Eye (tissue), 1 donor: Measurements from ENCODE around the gene MCMBP.
"Not testable (repeated sequence)": the region's sequence is repeated elsewhere in the genome, so short reads cannot be mapped to it uniquely, and the experiment has no call there.

Source experiments
- DNase-seq: peaks from one replicate; pipeline ENCODE4 v3.0.0-alpha.2; 2015

Gene MCMBP

GRCh38 chr10:119827430-119827829, 45.2 kb downstream of the MCMBP start:
- no peak for DNase-seq

DNA sequence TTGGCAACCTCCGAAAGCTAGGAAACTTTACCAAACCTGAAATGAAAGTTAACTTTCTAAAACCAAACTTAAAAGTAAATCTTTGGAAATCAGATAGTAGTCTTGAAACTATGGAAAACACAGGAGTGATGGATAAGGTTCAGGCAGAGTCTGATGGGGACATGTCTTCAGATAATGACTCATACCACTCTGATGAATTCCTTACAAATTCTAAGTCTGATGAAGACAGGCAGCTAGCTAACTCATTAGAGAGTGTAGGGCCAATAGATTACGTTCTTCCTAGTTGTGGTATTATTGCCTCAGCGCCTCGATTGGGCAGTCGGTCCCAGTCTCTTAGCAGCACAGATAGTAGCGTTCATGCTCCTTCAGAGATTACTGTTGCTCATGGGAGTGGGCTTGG, 45.9 kb downstream of the MCMBP start:
- no peak for DNase-seq

- DNase-seq = no peak
Measured at GRCh38 chr10:119824299-119824698, 48.3 kb downstream of the MCMBP start.

- DNase-seq = no peak
Measured at GRCh38 chr10:119821182-119821581, 51.5 kb downstream of the MCMBP start.

DNA sequence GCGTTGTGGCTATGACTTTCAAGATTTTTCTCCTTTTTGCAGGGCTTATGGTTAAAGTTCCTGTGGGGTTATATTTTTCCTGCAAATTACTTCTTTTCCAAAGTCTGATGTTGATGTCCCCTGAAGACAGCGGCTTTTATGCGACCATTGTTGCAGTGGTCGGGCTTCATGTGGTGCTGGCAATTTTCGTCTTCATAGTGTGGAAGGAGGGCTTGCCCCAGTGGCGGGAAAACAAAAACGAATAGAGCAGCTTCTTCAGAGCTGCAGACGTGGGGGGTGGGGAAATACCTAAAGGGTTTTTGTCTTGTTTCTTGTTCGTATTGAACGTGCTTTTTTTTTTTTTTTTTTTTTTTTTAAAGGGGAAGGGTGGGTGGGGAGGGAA, 53.8 kb downstream of the MCMBP start:
- DNase-seq = no peak

- peak; percentile 96 for DNase-seq
Measured at GRCh38 chr10:119817991-119818888, 54.4 kb downstream of the MCMBP start.

- no peak for DNase-seq
Measured at GRCh38 chr10:119815671-119816070, 57.0 kb downstream of the MCMBP start.

DNA sequence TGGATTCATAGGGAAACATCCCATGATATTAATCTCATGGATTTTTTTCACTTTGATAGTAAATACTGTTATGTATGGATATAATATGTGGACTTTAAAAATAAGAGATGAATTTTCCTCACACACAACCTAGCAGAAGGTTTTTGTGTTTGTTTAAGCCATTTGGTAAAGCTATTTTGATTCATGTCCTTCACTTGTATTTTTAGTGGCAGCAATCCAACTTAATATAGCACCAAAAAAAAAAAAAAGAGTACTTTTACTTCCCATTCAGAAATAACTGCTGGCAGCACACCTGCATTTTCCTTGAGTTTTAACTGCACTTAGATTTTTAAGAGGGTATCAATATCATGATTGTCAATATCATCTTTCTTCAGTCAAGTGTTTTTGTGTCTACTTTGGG, 60.0 kb downstream of the MCMBP start:
- no peak for DNase-seq

DNA sequence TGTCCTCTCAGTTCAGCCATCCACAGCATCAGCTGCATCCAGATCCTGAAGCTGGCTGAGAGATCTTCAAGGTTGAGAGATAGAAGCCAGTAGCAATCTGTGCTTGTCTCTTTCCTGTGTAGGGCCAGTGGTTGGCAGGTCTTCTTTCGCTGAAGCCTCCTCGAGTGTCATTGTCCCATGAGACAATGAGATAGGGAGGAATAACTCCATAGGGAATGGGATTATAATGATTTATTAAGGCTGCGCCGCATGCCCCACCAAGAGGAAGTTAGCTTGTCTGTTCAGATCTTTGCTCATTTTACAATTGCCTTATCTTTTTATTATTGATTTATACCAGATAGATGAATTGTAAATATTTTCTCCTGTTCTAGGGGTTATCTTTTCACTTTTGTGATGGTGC, 61.5 kb downstream of the MCMBP start:
- DNase-seq = no peak

DNA sequence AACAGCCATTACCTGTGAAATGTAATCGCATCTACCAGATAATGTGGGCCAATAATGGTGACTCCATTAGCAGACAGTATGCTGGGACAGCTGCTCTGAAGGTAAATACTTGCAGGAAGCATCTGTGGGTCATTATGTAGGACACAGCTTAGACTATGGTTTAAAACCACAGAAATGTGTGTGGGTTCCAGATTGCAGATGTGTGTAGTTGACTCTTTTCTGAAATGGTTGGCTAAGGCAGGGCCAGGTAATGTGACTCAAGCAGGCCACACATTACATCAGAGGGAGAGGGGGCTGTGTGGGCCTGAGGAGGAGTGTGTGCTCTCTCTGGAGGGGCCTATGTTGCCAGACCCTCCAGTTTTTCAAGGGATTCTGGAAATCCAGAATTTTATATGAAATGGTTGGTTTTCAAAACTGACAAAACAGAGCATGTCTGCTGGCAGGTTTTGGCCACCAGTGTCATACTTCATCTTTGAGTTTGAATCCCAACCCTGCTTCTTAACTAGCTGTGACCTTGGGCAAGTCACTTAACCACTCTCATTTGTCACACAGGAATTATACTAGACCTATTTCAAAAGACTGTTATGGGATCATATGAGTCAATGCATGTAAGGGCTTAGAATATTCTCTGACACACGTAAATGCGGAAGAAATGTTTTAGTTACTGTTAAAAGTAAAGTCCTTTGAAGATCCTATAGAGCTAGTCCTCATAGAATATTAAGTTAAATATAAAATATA, 64.5 kb downstream of the MCMBP start:
- no peak for DNase-seq

DNA sequence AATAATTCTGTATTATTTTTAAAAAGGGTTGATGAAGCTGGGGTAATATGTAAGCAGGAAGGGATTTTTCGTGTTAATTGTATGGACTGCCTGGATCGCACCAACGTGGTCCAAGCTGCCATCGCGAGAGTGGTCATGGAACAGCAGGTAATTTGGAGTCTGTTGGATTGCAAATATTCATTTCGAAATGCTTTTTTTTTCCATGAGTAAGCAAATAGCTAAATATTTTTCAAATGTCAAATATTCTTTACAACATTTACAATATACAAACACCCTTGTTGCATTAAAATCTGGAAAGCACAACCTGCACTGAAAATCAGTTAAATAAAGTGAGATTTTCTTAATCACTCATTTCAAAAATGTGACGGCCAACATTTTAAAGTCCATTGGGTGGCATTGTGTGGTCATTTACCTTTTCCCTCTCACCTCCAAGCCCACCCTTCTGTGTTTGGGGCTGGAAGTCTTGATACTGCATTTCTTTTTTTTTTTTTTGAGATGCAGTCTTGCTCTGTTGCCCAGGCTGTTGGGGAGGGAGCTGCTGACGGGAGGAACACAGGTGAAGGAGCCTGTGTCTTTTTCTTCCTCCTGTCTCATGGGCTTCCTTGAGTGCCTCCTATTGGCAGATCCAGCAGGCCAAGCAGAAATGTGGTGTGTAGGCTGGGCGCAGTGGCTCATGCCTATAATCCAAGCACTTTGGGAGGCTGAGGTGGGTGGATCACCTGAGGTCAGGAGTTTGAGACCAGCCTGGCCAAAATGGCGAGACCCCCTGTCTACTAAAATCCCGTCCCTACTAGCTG, 66.1 kb downstream of the MCMBP start:
- no peak for DNase-seq

DNA sequence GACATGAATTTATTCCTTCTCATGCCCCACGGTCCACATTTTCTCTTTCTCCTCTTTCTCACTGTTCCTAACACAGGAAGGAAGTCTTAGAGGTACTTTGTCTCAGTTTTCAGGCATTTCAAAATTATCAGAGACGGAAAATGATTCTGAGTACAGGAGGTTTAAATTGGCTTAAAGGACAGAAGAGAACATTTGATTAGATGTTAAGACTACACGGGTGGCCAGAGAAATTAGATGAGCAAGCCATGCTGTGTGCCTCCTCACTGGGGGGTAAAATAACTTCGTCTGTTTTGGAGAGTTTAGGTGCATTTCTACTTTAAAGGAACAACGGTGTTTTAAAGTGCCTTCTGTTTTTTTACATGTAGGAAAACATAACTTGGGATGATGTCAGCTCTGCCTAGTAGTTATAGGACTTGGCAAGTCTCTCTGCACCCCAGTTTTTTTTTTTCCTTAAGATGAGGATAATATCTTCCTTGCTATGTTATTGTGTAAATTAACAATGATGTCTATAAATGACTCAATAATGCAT, 66.9 kb downstream of the MCMBP start:
- no peak for DNase-seq

- DNase-seq = no peak
Measured at GRCh38 chr10:119803264-119803663, 69.4 kb downstream of the MCMBP start.

DNA sequence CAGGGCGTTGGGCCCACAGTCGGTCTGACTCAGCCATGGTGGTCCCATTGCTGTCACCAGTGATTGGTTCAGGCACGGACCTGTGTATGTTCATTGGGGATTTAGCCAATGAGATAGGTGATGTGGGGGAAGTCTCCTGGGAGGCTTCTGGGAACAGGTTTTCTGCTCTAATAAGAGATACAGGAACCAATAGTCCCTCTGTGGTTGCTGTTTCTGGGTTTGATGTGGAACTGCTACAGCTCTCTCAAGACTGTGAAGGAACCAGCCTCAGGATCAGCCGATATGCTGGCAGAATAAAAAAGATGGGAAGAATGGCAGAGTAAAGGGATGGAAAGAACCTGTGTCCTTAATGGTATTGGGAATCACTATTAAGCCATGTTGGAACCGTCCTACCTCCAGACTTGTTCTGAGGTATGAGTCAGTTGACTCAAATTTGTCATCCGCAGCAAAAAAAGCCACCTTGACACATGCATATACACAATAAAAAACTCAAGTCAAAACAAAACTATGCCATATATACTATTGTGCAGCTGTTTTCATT, 70.6 kb downstream of the MCMBP start:
- no peak for DNase-seq

DNA sequence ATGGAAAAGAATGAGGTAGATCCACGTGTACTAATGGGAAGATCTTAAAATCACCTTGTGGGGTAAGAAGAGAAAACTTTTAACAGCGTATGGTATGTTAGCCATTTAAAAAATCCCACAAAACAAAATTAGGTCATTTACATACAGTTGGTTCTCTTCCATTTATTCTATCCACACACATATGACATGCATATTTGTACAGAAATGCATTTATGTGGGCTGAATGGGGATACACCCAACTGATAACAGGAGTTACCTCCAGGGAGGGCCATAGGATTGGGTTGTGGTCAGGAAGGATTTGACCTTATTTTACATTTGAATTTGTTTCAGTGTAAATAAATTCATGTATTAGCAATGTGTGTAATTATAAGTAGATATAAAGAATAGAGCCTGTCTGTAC, 71.5 kb downstream of the MCMBP start:
- no peak for DNase-seq

- DNase-seq = no peak
Measured at GRCh38 chr10:119796039-119796438, 76.6 kb downstream of the MCMBP start.

- DNase-seq = not testable (repeated sequence)
Measured at GRCh38 chr10:119795101-119795500, 77.5 kb downstream of the MCMBP start.

DNA sequence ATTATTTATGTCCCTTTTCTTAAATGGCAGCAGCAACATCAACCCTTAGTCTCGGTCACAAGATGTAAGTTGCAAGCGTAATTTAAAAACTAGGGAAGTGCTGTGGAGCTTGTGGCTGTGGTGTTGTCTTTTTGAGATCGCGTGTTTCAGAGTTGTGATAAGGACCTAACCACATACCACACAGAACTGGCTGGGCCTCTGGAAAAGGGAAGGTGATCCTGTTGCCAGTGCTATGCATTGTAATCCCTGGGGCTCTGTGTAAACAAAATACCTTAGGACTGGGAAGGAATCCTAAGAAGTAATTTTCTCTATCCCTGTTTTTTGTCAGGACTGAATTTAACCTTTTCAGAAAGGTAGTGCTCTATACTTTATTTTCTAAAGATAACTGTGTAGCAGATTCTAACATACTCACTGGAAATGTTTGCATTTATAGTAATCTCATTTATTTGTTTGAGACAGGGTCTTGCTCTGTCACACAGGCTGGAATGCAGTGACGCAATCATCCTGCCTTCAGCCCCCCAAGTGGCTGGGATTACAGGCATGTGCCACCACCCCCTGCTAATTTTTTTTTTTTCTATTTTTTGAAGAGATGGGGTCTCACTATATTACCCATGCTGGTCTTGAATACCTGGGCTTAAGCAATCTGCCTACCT, 86.4 kb downstream of the MCMBP start:
- peak; percentile 28 for DNase-seq

GRCh38 chr10:119784340-119785067, 88.1 kb downstream of the MCMBP start:
- no peak for DNase-seq

- no peak for DNase-seq
Measured at GRCh38 chr10:119783665-119784027, 89.0 kb downstream of the MCMBP start.

- DNase-seq = no peak
Measured at GRCh38 chr10:119782981-119783664, 89.5 kb downstream of the MCMBP start.
